ENCODE results near the gene LIMS4.
"Not testable (repeated sequence)": the region's sequence is repeated elsewhere in the genome, so short reads cannot be mapped to it uniquely, and the experiment has no call there.

LIMS4 gene

DNA sequence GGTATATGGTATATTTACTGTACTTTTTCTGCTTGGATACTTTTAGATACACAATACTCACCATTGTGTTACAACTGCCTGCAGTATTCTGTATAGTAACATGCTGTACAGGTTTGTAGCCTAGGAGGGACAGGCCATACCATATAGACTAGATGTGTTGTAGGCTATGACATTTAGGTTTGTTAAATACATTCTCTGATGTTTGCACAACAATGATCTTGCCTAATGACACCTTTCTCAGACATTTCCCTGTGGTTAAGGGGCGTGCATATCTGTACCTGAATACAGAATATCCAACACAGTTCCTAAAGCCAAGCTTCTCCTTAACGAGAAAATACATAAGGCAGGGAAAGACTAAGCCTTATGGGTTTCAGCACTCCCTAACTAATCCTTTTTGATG lies 10.2 kb downstream of the LIMS4 start:
- not testable (repeated sequence) for H3K4me3 Mint-ChIP-seq, H3K9me3 Mint-ChIP-seq, H3K4me1 Mint-ChIP-seq, H3K27ac Mint-ChIP-seq, H3K36me3 Mint-ChIP-seq, H3K27me3 Mint-ChIP-seq, ATAC-seq

DNA sequence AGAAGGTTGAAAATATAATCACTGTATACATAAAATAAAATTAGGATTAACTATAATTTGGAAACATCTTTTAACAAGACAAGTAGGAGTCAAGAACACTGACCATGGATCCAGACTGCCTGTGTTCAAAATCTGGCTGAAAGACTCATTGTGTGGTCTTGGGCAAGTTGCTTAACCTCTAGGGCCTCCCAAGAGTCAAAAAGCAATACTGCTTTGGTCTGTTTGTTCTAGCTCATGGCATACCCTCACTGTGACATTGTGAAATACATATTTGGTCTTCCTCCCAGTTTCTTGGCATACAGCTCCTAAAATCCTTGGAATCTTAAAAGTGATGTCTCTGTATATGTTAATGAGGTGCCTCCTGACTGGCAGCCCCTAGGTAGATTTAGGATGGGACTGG lies 12.3 kb downstream of the LIMS4 start:
- not testable (repeated sequence) for H3K27me3 Mint-ChIP-seq, H3K4me1 Mint-ChIP-seq, H3K36me3 Mint-ChIP-seq, ATAC-seq, H3K4me3 Mint-ChIP-seq, H3K27ac Mint-ChIP-seq, H3K9me3 Mint-ChIP-seq

DNA sequence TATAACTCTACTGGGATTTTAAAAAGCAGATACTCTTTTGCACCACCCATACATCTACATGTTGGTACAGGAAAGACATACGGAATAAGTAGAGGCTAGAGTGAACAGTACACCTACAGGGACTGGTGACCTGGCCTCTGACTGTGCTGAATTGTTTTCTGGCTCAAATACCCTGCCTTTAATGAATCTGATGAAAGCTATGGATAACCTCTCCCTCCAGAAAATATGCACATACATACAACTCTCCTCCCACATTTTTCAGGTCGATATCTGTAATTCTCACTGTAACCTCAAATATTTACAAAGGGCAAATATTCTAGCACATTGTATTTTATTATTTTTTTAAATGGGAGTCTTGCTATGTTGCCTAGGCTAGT lies 15.4 kb downstream of the LIMS4 start:
- not testable (repeated sequence) for H3K9me3 Mint-ChIP-seq, H3K36me3 Mint-ChIP-seq, H3K27me3 Mint-ChIP-seq, H3K4me3 Mint-ChIP-seq, H3K27ac Mint-ChIP-seq, H3K4me1 Mint-ChIP-seq, ATAC-seq

DNA sequence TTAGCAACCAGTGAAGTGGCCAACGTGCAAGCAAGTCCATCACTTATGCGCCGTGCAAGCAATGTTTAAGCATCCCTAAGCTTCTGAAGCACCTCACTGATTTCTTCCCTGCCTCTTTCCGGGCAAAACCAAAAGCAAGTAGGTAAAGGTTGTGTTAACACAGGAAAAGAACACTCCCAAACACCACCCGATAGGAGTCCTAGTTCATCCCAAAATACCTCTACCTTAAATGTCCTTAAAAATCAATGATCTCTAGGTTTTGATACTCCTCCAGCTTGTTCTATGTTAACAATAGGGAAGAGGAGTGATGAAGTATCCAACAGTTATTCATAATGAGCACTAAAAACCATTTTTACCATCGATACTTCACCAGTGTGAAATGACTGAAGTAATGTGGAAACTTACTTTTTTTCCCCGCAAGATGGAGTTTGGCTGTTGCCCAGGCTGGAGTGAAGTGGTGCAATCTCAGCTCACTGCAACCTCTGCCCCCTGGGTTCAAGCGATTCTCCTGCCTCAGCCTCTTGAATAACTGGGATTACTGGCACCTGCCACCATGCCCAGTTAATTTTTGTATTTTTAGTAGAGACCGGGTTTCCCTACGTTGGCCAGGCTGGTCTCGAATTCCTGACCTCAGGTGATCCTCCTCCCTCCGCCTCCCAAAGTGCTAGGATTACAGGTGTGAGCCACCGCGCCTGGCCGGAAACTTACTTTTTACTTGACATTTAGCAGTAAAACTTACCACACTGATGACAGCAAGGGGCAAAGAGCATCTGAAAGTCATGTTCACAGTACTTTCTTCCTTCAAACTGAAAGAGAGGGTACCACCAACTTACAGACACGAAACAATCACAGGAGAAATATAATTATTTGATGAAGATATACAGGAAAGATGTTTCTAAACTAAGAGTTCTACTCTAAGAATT lies 16.1 kb downstream of the LIMS4 start:
- not testable (repeated sequence) for H3K36me3 Mint-ChIP-seq

DNA sequence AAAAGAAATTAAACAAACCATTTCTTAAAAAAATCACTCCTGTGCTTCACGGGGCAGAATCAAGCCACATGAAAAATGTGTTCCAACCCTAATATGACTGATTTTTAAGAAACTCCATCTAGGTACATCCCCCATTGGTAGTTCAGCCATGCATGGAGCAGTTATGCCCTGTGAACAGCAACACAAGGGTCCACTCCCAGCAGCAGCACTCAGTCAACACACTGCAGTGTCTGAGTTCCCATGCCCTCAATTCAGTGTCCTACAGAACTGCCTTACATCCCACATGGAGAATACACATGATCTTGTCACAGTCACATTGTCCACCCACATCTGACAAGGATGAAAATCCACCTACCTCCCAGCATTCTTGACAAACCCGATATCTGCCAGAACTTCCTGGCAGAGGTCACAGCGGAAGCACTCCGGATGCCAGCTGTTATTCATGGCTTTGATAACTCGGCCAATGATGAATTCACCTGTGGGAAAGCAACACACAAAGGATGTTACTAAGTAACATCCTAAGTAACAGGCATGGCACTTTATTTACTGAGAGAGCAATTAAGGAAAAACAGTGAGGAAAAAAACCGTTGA lies 17.4 kb downstream of the LIMS4 start:
- H3K4me1 Mint-ChIP-seq, H3K4me3 Mint-ChIP-seq: not testable (repeated sequence)

More for the DNA sequence above, 16.1 kb downstream of the LIMS4 start:
- not testable (repeated sequence) for H3K9me3 Mint-ChIP-seq, H3K27ac Mint-ChIP-seq, H3K27me3 Mint-ChIP-seq, H3K4me1 Mint-ChIP-seq, H3K4me3 Mint-ChIP-seq, ATAC-seq

DNA sequence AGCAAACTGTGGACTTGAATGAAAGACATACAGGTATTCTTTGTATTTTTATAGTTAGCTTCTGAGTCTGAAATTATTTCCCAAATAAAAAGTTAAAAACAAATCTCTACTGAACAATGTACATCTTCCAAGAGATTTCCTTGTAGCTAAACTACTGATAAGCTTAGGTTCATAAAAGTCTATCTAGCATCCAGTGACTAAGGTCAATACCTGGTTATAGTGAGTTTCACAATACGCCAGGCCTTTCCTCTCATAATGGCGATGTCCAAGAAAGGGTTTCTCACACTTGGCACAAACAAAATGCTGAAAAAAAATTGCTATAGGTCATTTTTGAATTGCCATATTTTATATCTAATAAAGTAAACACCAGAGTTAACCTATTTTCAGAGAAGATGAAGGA lies 21.7 kb downstream of the LIMS4 start:
- not testable (repeated sequence) for H3K9me3 Mint-ChIP-seq, H3K4me3 Mint-ChIP-seq, H3K4me1 Mint-ChIP-seq, H3K27ac Mint-ChIP-seq, H3K36me3 Mint-ChIP-seq, H3K27me3 Mint-ChIP-seq, ATAC-seq

More for the DNA sequence above, 17.4 kb downstream of the LIMS4 start:
- not testable (repeated sequence) for H3K9me3 Mint-ChIP-seq, H3K27me3 Mint-ChIP-seq, ATAC-seq, H3K27ac Mint-ChIP-seq, H3K36me3 Mint-ChIP-seq

DNA sequence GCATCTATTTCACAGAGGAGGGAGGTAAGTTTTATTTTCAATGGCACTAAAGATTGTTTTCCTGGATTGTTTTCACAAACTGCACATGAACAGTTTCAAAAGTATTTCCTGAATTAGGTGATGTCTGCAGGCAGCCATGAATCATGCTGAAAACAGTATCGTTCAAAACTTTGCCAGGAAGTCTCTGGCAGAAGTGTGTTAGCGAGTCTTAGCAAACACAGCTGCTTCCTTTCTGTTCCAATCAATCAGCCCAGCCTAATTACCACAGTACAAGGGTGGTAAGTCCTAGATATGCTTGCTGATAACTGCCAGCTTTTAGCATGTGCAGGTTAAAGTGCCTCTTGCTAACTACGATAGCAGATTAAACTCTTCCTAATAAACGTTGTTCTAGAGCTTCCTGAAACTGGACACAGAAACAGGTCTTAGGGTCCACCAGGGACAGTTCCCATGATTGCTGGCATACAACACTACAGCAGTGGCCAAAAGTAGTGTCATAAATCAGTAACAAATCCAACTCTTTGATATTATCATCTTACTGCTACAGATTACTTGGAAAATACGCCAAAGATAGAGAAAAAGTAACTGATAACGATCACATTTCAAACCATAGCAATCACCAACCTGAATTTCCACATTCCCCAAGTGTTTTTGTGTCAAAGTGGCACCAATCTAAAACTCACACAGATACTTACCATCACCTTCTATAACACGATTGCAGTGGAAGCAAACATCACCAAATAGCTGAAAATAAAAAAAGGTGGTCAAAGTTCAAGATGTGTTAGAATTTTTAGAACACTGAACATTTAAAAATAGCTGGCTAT lies 23.3 kb downstream of the LIMS4 start:
- ATAC-seq, H3K27ac Mint-ChIP-seq, H3K4me1 Mint-ChIP-seq, H3K9me3 Mint-ChIP-seq, H3K36me3 Mint-ChIP-seq, H3K4me3 Mint-ChIP-seq, H3K27me3 Mint-ChIP-seq: not testable (repeated sequence)

DNA sequence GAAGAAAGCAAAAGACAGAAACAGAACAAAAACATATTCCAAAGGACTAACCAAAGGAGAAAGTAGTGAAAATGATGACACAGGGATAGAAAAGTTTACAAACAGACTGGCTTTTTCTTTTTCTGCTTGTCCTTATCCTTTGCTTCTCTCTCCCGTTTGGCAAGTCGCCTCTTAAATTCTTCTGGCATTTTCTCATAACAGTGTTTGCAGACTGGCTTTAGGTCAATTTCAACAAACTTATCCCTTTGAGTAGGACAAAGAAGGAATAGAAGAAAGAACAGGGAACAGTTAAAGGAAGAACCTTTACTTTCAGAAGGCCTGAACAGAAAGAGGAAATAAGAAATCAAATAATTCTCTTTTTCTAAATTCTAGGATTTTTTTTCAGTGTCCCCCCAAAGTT lies 26.0 kb downstream of the LIMS4 start:
- H3K4me3 Mint-ChIP-seq, ATAC-seq, H3K4me1 Mint-ChIP-seq, H3K27ac Mint-ChIP-seq, H3K9me3 Mint-ChIP-seq, H3K27me3 Mint-ChIP-seq, H3K36me3 Mint-ChIP-seq: not testable (repeated sequence)

DNA sequence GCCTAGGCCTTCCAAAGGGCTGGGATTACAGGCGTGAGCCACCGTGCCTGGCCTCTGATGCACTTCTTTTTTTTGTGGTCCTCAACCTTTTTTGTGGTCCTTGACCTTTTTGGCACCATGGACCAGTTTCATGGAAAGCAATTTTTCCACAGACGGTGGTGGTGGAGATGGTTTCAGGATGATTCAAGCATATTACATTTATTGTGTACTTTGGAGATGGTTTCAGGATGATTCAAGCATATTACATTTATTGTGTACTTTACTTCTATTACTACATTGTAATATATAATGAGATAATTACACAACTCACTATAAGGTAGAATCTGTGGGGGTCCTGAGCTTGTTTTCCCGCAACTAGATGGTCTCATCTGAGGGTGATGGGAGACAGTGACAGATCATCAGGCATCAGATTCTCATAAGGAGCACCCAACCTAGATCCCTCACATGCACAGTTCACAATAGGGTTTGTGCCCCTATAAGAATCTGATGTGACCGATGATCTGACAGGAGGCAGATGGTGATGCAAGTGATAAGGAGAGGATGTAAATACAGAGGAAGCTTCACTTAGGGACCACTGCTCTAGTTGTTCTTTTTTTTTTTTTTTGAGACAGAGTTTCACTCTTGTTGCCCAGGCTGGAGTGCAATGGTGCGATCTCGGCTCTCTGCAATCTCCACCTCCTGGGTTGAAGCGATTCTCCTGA lies 29.2 kb downstream of the LIMS4 start:
- H3K9me3 Mint-ChIP-seq, H3K27ac Mint-ChIP-seq, ATAC-seq, H3K4me3 Mint-ChIP-seq, H3K27me3 Mint-ChIP-seq, H3K36me3 Mint-ChIP-seq, H3K4me1 Mint-ChIP-seq: not testable (repeated sequence)

DNA sequence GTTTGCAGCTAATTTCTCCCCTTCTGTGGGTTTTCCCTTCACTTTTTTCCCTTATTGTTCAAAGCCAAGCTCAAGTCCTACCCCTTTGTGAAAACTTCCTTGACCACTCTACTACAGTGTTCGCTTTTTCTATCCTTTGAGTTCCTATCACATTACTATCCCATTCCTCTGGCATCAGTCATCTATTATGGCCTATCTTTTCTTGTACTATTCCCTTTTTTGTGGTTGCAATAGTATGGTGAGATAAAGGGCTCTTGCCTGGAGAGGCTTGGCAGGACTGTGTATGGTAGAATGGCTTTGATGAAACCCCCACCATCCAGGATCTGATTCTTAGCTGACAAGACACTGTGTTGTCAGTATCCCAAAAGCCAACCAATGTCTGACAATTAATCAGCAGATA lies 30.7 kb downstream of the LIMS4 start:
- H3K27me3 Mint-ChIP-seq, H3K27ac Mint-ChIP-seq, H3K4me3 Mint-ChIP-seq, ATAC-seq, H3K9me3 Mint-ChIP-seq, H3K36me3 Mint-ChIP-seq, H3K4me1 Mint-ChIP-seq: not testable (repeated sequence)

DNA sequence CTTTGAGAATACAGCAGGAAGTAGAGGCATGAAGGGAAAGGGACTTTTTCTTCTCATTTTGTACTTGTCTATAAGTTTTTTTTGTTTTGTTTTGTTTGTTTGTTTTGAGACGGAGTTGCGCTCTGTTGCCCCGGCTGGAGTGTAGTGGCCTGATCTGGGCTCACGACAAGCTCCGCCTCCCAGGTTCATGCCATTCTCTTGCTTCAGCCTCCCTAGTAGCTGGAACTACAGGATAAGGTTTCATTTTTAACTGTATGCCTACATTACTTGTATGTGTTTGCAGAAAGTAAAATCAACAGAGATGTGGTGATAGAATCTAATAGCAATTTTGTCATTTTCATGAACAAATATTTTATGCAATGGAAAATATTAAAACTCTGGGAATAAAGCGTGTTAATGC lies 38.1 kb downstream of the LIMS4 start:
- H3K9me3 Mint-ChIP-seq, ATAC-seq, H3K36me3 Mint-ChIP-seq, H3K27me3 Mint-ChIP-seq, H3K27ac Mint-ChIP-seq, H3K4me1 Mint-ChIP-seq, H3K4me3 Mint-ChIP-seq: not testable (repeated sequence)

DNA sequence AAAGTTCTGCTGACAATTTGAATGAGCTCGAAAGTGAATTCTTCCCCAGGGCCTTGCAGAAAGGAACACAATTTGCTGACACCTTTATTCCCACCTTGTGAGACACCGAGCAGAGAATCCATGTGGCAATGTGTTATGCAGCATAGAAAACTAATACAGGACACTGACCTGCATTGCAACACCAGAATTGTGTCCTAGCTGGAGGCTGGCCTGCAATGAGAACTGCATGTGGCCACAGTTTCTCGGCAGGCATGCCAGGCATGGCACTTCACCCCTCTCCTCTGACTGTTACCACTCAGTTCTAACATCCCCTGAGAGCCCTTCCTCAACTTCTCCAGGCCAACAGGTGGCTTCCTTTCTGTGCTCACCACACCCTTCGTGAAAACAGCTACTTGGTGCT lies 46.9 kb downstream of the LIMS4 start:
- H3K4me1 Mint-ChIP-seq, H3K27ac Mint-ChIP-seq, ATAC-seq, H3K9me3 Mint-ChIP-seq, H3K36me3 Mint-ChIP-seq, H3K4me3 Mint-ChIP-seq, H3K27me3 Mint-ChIP-seq: not testable (repeated sequence)

DNA sequence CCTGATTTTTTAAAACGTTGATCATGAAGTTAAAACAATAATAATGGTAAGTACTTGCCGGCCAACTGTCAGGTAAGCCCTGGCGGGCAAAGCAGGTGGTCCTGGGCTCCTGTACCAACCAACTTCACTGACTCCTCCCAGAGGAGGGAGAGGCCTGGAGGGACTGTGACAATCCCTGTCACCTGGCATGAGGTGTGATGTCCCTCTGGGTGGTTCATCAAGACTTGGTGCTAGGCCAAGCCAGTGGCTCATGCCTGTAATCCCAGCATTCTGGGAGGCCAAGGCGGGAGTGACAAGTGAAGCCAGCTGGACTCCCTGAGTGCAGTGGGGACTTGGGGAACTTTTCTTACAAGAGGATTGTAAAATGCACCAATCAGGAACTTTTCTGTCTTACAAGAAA lies 48.2 kb downstream of the LIMS4 start:
- H3K36me3 Mint-ChIP-seq, ATAC-seq, H3K4me3 Mint-ChIP-seq, H3K9me3 Mint-ChIP-seq, H3K27ac Mint-ChIP-seq, H3K4me1 Mint-ChIP-seq, H3K27me3 Mint-ChIP-seq: not testable (repeated sequence)

DNA sequence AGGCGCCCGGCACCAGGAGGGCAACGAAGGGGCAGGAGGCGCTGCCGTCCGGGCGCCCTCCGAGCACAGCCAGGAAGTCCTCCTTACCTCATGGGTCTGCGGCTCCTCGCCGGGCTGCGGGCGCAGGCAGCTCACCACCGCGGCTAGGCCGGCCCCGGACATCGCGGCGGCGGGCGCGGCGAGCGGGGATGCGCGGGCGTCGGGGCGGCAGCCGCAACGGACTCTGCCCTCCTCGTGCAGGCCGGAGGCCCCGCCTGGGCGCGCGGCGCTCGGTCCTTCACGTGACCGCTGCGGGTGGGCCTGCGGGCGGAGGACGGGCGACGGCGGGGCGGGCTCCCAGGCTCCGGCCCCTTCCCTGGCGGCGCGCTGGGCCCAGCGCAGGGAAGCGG lies 49.0 kb downstream of the LIMS4 start:
- H3K4me1 Mint-ChIP-seq, ATAC-seq, H3K36me3 Mint-ChIP-seq, H3K9me3 Mint-ChIP-seq, H3K4me3 Mint-ChIP-seq, H3K27ac Mint-ChIP-seq, H3K27me3 Mint-ChIP-seq: not testable (repeated sequence)

DNA sequence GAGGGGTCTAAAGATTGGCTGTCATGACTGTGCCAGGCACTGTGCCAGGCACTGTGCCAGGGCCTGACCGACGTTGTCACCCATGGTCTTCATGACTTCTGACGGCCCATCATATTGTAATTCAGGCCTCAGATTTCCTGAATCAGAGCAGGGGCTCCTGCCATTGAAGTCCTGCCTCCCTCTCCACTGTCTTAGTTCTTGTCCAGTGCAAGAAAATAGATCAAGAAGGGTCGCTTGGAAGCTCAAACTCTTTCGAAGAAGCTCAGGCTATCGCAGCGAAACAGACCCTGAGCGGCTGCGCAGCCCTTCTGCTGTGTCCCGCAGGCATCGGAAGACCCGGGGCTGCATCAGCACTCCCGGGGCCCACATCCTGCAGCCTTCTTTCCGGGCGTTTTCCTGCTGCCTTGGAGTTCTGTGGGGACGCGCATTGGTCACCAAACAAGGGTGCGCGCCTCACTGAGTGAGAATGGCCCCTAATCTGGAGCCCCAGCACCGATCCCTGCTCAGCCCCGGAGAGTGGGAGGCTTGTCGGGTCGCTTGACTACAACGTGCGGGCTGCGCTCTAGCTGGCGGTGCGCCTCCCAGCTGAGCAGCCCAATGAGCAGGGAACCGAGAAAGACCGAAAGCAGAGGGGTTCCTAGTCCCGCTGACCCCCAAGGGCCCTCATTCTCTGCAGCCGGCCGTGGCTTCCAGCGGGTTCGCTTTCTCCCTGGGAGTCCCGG lies 49.6 kb downstream of the LIMS4 start:
- not testable (repeated sequence) for ATAC-seq

More for the DNA sequence above, 49.6 kb downstream of the LIMS4 start:
- not testable (repeated sequence) for H3K9me3 Mint-ChIP-seq, H3K36me3 Mint-ChIP-seq, H3K27ac Mint-ChIP-seq, H3K4me1 Mint-ChIP-seq, H3K27me3 Mint-ChIP-seq, H3K4me3 Mint-ChIP-seq

All from stimulated activated memory B cell treated with anti-CD40 and anti-IgM and Interleukin-4, amounts not matched to agents 10 μg/mL and 1 μg/mL and 100 μg/mL, for 72 hours (primary cell).